Mesothelial cell of epicardium (in vitro differentiated cells): Measurements from ENCODE around the gene CBFB. TPM values are rescaled to one million over a fixed set of nuclear protein-coding genes. Genes with fewer than 3 reads are reported as not detected.

Source experiments
- DNase-seq, 2 experiments: peaks; one replicate each; pipeline ENCODE4 v3.0.0; 2021; ENCODE audit warnings: low spot score in 2 of 2; ENCODE audit not compliant: unreplicated experiment in 2 of 2
- H3K27ac Mint-ChIP-seq: 2 replicates; pipeline ENCODE4 v1.8.0; 2021; ENCODE audit warnings: mixed read lengths
- H3K27me3 Mint-ChIP-seq: 2 replicates; pipeline ENCODE4 v1.8.0; 2021; ENCODE audit warnings: low read depth, mixed read lengths
- H3K36me3 Mint-ChIP-seq: 2 replicates; pipeline ENCODE4 v1.8.0; 2021; ENCODE audit warnings: mixed read lengths
- H3K4me1 Mint-ChIP-seq: 2 replicates; pipeline ENCODE4 v1.8.0; 2021; ENCODE audit warnings: mixed read lengths
- H3K4me3 Mint-ChIP-seq: 2 replicates; pipeline ENCODE4 v1.8.0; 2021; ENCODE audit warnings: mild to moderate bottlenecking, moderate library complexity, mixed read lengths
- H3K9me3 Mint-ChIP-seq: 2 replicates; pipeline ENCODE4 v1.8.0; 2021; ENCODE audit warnings: mixed read lengths
- CTCF ChIP-seq: fragments of 200-600 bp; sonication (generic); IDR thresholded peaks from one replicate; pipeline ENCODE4 v1.5.0; 2021; ENCODE audit warnings: antibody characterized with exemption; ENCODE audit not compliant: unreplicated experiment
- total RNA-seq: library from RNA; stranded (reverse); gene quantifications from 3 replicates; pipeline ENCODE4 v1.2.1, GENCODE V29; 2021

The CBFB gene
- total RNA-seq, 1 donor from 2014 or later, result 74.6 TPM

GRCh38 chr16:67052399-67052798 lies 23.4 kb downstream of the CBFB start:
- DNase-seq, result no peak
- no peaks in the 10 kb centered on the region for H3K9me3 Mint-ChIP-seq
- H3K27me3 Mint-ChIP-seq, result no peaks in the 10 kb centered on the region
- peaks cover 5% of the 10 kb centered on the region for H3K4me1 Mint-ChIP-seq
- no peak for TF ChIP-seq CTCF
- H3K4me3 Mint-ChIP-seq, result no peak overlapping the region
- peaks cover 11% of the 10 kb centered on the region for H3K36me3 Mint-ChIP-seq
- no peak overlapping the region for H3K27ac Mint-ChIP-seq

- H3K4me3 Mint-ChIP-seq, result no peak overlapping the region
- no peak for TF ChIP-seq CTCF
- DNase-seq, result no peak
- no peaks in the 10 kb centered on the region for H3K9me3 Mint-ChIP-seq
- H3K4me1 Mint-ChIP-seq, result peaks cover 5% of the 10 kb centered on the region
- no peaks in the 10 kb centered on the region for H3K27me3 Mint-ChIP-seq
- H3K27ac Mint-ChIP-seq, result peak overlapping the region; percentile 8
- peaks cover 11% of the 10 kb centered on the region for H3K36me3 Mint-ChIP-seq
Measured at GRCh38 chr16:67053767-67054334, 24.9 kb downstream of the CBFB start.

- no peak overlapping the region for H3K4me3 Mint-ChIP-seq
- H3K36me3 Mint-ChIP-seq, result peaks cover 14% of the 10 kb centered on the region
- peaks cover 5% of the 10 kb centered on the region for H3K4me1 Mint-ChIP-seq
- no peaks in the 10 kb centered on the region for H3K27me3 Mint-ChIP-seq
- no peak for DNase-seq
- no peak overlapping the region for H3K27ac Mint-ChIP-seq
- no peaks in the 10 kb centered on the region for H3K9me3 Mint-ChIP-seq
- no peak for TF ChIP-seq CTCF
Measured at GRCh38 chr16:67054901-67055300, 26.0 kb downstream of the CBFB start.

- no peak for DNase-seq
Measured at GRCh38 chr16:67055712-67056487, 27.0 kb downstream of the CBFB start.

GRCh38 chr16:67063008-67063407 lies 34.1 kb downstream of the CBFB start:
- Mint-ChIP-seq H3K36me3 (peaks cover 24% of the 10 kb centered on the region), H3K9me3 (no peaks in the 10 kb centered on the region), H3K4me3 (no peak overlapping the region), H3K4me1 (no peaks in the 10 kb centered on the region), H3K27ac (peak overlapping the region; percentile 12), H3K27me3 (no peaks in the 10 kb centered on the region)
- no peak for TF ChIP-seq CTCF
- no peak for DNase-seq

More at GRCh38 chr16:67055712-67056487, 27.0 kb downstream of the CBFB start:
- peaks cover 22% of the 10 kb centered on the region for H3K36me3 Mint-ChIP-seq
- no peak overlapping the region for H3K27ac Mint-ChIP-seq
- TF ChIP-seq CTCF, result no peak
- no peaks in the 10 kb centered on the region for H3K27me3 Mint-ChIP-seq
- H3K4me1 Mint-ChIP-seq, result peaks cover 5% of the 10 kb centered on the region
- no peak overlapping the region for H3K4me3 Mint-ChIP-seq
- H3K9me3 Mint-ChIP-seq, result no peaks in the 10 kb centered on the region
